HG02610 (cell line): Measurements from ENCODE around the gene ADARB2.
A peak's percentile ranks its signal among the peaks of the same experiment; 100 is the strongest.

Experiments used
- ATAC-seq: cut with Tn5 transposase; IDR thresholded peaks from one replicate; pipeline ENCODE4 v1.9.1; 2021; ENCODE audit warnings: mild to moderate bottlenecking, moderate library complexity; ENCODE audit not compliant: unreplicated experiment

Gene ADARB2

DNA sequence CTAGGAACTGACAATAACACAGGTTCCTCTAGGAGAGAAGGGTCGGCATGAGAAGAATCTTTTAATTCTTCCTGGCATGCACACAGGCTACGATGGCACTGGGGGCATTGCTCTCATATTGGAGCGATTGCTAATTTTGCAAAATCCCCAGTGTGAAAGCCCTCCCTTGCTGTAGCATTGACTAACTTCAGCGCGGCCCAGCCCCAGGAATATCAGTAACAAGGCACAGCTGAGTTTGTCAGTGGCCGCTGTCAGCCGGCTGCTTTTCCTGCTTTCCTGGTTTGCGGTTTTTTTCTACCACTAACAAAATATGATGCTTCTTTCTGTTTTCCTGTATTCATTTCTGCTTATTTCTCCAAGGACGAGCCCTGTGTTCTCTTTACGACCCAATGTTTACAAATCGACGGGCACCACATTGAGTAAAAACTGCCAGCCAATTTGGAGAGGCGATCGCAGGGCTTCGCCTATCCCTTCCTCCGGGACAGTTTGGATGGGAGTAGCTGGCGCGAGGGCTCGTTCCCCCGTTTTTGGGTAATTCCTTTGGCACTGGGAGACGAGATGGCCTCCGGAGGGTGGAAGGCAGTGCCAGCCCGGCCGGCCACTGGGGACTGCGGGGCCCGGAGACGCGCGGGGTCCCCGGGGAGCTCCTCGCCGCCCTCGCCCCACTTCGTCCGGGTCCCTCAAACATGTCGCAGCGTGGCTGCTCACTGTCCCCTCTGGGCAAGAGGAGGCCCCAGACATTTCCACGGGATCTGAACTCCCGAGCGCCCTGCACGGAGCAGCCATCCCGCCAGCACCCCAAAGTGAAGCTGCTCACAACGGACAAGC lies 967 bp downstream of the ADARB2 start:
- ATAC-seq = no peak

DNA sequence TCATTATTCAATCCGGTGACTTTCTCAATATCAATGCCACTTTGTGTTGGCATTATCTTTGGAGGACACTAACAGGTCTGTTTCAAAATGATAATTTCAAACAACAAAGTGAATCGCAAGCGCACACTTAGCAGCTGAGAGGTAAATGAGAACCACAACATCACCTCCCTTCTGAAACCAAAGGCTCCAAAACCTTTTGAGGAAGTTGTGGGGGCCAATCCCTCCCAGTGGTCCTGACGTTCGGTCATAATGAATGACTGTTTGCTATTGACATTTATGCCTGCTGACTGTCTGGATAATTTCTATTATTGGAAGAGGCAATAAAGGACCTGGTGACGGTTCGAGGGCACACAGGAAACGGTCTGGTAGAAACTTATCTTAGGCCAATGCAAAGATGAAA lies 1.8 kb downstream of the ADARB2 start:
- ATAC-seq = no peak

DNA sequence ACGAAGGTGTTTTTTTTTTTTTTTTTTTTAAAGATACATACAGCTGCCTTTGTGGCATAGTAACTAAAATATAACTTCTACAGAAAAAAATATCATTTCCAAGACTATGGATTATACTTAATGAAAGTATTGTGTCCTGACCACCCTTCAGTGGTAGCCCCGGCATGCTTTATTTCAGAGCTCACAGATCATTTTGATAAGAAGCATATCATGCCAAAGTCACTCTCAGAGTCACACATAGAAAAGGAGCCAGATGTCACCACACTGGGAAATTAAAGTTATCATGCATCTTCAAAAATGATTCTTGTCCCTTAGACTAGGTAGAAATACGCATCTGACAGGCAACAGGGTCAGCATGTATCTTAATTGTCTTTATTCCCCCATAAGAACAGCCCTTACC lies 3.0 kb downstream of the ADARB2 start:
- no peak for ATAC-seq

DNA sequence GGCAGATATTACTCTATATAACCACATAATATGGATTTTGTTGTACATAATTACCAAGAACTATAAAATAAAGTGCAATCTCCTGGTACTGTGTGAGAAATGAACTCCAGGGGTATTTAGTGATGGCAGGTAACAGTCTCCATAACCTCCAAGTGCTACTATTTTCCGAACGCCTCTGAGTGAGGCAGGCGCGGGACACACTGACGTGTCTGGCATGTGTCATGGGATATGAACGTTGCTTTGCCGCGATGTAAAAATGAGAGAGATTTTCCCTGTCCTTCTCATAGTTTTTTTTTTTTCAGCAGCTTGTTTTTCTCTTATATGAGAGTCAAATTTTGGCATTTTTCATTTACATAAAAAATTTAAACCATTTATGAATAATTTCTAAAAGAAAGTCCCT lies 3.6 kb downstream of the ADARB2 start:
- ATAC-seq = no peak

DNA sequence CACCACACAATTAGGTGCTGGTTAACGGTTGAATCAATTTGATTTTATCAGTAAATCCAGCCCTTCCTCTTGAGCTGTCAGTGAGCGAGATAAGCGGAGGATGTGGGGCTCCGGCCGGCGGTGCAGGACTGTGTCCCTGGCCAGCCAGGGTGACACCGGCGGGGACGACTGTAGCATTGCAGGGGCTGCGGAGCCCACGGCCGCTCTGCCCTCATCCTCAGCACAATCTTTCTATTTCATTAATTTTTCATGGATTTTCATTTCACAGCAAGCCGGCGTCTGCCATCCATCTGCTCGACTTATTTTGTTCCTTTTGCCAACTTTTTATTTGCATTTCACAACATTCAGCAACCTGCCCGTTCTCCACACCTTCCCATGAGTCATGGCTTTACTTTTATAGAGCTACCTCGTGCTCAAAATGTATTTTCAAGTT lies 4.7 kb downstream of the ADARB2 start:
- no peak for ATAC-seq

DNA sequence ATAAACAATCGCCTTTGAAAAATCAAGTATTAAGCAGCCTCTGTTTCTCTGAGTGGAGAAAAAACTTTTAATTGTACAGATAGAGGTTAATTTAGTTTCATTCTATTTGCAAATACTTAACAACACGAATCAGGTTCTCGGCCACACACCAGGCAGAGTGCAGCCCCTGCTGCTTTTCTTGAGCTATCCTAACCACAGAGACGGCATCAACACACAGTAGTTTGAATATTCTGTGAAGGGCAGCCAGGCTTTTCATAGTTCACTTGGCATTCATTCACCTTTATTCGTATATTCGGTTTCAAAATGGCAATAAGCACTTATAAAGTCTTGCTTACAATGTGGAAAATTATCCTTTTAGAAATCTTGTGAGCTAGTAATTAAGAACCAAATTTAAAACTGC lies 5.7 kb downstream of the ADARB2 start:
- no peak for ATAC-seq

DNA sequence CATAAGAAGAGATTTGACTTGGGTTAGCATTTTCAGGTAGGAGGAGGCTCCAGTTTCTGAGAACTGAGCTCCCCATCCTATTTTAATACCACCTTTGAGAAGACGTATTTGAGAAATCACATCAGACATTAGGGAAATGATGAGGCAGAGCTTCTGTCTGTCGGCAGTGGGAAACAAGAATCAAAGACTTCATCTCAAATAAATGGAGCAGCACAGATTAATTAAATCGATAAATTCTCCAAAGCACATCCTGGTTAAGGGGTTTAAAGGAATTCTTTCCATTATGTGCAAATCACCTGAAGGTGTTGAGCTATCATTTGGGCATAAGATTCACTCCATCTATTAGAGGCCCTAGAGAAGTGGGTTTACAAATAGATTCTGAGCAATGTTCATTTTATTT lies 7.6 kb downstream of the ADARB2 start:
- no peak for ATAC-seq

DNA sequence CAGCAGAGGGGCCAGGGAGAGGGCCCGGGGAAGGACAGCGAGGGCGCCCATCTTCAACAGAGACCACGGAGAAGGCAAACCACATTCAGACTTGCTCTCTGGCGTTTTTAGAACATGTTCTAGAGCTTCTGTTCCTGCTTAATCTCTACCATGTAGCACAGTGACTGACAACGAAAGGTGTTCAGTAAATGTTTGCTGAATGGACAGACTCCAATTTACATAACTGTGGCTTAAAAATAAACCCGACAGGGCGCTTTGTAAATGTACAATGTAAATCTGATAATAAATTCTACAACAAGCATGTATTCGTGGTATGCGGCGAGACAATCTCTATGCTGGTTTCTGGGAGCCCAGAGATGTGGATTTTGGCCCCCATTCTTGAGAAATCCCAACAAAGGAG lies 10.5 kb downstream of the ADARB2 start:
- no peak for ATAC-seq

DNA sequence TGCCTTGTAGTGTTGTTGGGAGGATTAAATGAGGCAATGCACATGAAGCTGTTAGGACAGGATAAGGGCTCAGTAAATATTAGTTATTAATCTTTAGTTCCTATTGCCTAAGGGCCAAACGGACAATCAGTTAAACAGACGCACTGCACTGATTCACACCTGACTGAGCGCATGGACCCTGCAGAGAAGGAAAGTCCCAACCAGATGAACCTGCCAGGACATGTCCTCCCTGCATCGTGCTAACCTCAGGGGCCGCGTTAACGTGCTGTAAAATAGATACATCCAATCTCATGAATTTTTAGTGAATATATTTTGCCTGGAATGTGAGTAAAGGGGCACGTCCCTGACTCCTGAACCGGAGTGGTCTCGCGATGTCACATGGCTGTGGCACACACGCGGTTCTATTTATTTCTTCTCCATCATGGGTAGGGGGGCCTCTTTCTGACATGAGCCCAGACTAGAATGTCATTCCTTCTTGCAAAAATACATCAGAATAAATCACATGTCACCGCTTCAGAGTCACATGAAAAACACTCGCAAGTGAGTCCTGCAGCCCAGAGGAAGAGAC lies 12.3 kb downstream of the ADARB2 start:
- ATAC-seq = no peak

DNA sequence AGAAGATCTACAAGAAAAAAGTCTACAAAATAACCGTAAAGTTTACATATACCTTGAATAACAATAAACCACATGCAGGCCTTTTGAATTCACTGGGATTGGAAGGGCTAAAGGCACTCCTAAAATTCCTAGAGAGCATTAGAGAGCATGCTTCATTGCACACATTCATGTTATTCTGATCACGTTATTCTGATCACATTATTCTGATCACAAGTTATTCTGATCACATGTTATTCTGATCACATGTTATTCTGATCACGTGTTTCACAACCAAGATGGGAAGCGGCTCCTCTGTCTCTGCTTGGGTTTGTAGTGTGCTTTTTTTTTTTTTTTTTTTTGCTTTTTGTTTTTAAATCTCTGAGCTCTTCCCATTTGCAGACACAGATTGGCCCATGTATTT lies 20.5 kb downstream of the ADARB2 start:
- ATAC-seq = no peak

DNA sequence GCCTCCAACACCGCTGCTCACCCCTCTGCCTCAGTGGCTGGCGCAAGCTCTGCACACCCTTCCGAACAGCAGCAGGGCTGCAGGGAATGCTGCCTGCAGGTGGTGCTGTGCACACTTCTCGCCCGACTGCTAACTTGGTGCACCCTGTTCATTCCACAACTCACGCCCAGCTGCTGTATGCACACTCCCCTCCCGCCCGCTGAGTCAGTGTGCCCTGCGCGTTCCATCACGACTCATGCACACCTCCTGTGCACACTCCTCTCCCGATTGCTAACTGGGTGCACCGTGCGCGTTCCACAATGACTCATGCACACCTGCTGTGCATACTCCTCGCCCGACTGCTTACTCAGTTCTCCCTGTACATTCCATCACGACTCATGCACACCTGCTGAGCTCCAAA lies 21.5 kb downstream of the ADARB2 start:
- ATAC-seq = no peak

DNA sequence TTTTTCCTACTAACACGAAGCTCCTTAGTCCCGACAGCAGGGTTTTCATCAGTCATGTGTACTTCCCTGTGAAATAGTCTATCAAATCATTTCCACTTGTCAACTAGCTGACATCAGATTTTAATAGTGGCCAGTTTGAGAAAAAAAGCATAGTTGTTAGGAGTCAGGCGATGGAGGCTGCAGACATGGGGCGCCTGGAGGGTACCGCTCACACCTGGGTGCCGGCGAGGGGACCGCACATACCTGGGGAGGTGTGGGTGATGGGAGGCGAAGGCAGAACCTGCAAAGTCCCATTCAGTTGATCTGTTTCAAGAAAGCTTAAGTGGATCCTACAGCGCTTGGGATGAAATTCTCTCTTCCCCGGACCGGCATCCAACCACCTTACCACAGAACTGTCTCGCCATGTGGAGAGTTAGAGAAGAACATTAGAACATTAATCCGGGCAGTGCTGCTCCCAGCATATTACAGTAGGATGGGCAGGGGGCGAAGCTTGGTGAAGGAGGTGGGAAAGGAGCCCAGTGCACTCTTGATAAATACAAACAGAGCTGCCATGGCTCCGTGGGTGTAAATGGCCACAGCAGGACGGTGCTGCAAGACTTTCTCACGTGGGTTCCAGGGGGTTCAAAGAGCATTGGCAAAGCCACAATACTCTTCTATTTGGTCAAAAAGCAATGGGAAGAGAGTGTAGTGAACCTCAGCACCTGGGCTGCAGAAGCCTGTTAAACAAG lies 24.2 kb downstream of the ADARB2 start:
- ATAC-seq = no peak

DNA sequence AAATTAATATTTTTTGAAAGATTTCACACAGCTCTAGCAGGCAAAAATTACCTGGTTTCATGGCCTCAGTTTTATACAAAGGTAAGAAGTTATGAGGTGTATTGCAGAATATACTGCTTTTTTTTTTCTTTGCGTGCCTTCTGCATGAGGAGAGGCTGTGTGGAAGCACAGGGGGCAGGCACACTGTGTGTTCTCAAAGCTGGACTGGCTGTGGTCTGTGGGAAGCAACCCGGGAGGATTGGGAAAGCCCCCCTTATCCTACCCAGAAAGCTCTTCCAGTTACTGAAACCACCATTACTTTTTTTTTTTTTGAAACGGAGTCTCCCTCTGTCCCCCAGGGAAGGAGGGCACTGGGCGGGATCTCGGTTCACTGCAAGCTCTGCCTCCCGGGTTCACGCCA lies 25.0 kb downstream of the ADARB2 start:
- ATAC-seq = no peak

DNA sequence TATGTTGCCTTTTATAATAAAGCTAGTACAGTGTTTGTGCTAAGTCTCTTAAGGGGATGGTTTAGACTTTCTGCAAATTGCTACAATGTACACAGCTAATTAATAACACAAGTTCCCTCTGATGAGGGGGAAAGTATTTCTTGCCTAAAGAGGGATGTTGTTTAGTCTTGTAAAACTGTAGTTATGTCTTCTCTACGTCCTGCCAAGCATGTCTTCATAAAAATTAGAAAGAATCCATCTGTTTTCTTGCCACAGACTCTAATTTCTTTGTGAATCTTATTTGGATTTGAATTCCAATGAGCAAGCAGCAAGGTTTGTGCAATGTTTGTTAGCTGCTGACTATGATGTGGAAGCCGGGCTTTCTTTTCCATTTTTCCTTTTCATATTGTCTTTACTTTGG lies 28.2 kb downstream of the ADARB2 start:
- ATAC-seq = no peak

DNA sequence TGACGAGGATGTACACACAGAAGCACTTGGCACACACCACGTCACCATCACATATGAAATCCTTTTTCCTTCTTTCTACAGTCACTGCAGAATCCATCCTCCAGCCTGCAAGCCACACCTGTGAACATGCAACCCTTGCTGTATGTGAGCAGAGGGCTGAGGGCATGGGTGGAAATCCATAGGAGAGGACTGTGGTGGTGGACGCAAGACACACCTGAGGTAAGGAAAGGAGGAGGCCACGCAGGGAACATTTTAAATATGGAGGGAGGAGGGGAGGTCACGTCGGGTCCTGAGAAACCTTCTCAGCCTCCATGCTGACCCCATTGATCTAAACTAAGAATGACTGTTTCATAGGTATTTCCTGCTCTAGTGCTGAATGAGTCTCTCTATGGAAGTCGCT lies 28.6 kb downstream of the ADARB2 start:
- ATAC-seq = no peak

DNA sequence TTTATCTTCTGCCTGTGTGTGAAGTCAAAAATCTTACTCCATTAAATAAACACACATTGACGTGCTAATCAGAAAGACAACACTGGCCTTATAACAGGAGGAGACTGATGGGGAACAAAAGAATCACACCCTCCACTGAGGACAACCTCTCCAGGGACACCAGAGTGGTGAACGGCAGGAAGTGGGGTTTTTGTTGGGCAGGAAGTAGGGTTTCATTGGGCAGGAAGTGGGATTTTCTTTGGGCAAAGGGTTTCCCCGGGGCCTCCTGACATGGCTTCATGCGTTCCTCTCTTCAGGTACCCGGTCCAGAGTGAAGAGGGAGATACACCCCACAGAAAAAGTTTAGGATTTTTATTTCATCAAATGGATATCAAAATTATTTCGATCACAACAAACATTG lies 30.6 kb downstream of the ADARB2 start:
- ATAC-seq = peak; percentile 64

DNA sequence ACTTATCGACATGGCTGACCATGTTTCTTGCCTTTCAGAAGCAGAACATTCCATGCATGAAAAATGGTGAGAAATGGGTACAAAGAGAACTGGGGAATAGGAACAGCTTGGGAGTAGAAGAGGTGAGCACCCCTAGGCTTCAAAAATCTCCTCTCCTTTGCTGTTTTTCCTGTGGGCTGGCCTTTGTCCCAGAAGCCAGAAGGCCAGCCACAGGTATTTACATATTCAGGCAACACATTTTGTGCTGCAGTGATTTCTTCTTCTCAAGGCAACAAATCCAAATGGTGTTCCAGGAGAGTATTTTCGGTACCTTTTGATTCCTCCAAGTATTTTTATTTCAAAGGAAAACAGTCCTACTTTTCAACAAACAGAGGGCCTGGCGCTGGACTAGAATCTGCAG lies 31.1 kb downstream of the ADARB2 start:
- ATAC-seq = no peak

DNA sequence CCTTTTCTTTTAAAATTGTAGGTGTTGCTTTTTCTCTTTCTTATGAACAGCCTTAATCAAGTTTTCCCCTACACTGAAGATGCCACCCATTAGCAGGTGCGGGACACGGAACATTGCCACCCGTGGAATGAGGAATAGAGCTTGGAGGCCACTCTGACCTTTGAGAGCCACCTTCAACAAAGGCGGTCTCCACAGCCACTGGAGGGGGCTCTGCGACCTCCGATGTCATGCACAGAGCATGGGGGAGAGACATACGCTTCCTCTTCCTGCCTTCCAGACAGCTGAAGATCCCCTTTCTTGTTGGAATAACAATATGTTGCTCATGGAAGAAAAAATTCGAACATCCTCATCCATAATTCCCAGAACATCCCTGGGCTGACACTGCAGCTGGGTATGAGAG lies 39.1 kb downstream of the ADARB2 start:
- ATAC-seq = no peak

DNA sequence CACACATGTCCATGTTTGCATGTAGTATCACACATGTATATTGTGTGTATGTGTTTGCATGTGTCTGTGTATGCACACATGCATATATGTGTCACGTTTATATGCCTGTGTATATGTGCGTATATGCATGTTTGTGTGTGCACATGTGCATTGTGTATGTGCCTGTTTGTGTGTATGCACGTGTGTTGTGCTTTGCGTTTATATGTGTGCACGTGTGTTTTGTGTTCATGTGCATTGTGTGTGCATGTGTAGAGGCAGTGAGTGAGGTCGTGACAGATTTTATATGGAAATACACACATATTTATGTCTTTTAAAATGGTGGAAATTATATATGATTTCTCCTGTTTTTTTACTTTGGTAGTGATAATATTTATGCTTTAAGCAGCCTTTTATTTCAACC lies 41.2 kb downstream of the ADARB2 start:
- ATAC-seq = no peak

DNA sequence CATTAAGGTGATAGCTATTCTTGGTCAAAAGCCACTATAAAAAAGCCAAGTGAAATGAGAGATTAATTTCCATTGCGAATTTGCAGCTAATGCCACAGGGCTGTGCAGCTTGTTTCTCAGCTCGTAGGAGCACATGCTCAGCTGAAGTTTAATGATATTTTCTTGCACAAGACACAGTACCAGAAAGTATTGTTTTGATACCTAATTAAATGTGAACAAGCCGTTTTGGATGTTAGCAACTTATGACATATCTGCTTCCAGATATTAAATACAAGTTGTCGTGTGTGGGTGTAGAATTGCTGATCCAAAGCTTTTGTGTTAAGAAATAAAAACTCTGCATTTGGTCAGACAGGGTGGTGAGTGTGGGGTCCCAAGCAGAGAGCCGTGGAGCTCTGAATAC lies 47.2 kb downstream of the ADARB2 start:
- ATAC-seq = no peak

DNA sequence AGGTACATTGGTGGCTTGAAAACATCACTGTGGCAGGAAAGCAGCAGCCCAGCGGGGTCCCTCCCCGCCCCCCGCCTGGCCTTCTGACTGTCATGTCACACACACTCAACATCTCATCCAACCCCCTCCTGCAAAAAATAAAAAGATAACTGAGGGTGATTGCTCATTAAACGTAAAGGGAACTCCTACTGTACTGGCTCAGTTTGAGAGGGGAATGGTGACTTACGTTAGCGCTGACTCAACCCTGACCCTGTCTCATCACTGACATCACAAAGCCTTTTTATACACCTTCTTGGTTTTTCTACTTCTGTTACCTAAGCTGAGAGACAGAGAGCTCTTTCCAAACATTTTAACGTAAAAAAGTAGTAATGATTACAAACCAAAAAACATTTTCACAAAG lies 48.8 kb downstream of the ADARB2 start:
- ATAC-seq = no peak

DNA sequence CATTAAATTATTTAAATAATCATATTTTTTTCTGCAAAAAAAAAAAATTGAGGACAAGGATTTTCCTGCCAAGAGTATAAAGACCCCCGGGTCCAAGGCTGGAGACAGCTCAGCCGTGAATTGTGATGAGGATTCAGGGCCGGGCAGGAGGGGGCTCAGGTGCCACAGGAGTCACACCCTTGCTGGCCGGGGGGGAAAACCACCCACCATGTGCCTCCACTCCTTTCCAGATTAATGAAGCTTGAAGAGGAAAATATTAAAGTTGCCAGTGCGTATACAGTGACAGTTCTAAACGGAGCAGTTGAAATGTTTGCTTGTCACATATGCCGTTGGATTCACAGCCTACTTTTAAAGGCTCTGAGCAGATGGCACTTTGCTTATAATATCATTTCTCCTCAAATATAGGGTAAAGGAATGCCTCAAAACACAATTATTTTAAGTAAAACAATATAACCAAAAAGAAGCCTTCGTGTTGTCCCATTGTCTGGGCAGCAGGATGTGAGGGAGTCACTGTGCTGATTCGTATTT lies 49.6 kb downstream of the ADARB2 start:
- ATAC-seq = no peak
